Left ventricle myocardium inferior (tissue), 1 donor: Measurements from ENCODE around the gene SERPINB1. TPM values are rescaled to one million over a fixed set of nuclear protein-coding genes. Genes with fewer than 3 reads are reported as not detected.

Experiments
- DNase-seq: peaks from one replicate; pipeline ENCODE4 v3.0.0-alpha.2; 2020
- H3K27ac ChIP-seq: fragments of 200-600 bp; replicated peaks from 2 replicates; pipeline ENCODE4 v1.8.0; 2021
- H3K27me3 ChIP-seq: fragments of 200-600 bp; 2 replicates; pipeline ENCODE4 v1.8.0; 2021; ENCODE audit warnings: low read depth
- H3K36me3 ChIP-seq: fragments of 200-600 bp; 2 replicates; pipeline ENCODE4 v1.8.0; 2021
- H3K4me1 ChIP-seq: fragments of 200-600 bp; 2 replicates; pipeline ENCODE4 v1.8.0; 2021
- H3K4me3 ChIP-seq: fragments of 200-600 bp; 2 replicates; pipeline ENCODE4 v1.8.0; 2021; ENCODE audit warnings: mild to moderate bottlenecking, moderate library complexity
- H3K9me3 ChIP-seq: fragments of 200-600 bp; replicated peaks from 2 replicates; pipeline ENCODE4 v1.8.0; 2021
- intact Hi-C: fragments of 100-400 bp; cut with micrococcal nuclease; formaldehyde crosslinking; loops from one replicate; pipeline ENCODE4 v1.11.0; 2022
- microRNA-seq: library from miRNA; unstranded; fragments of <30 nt; microRNA quantifications from one replicate; pipeline ENCODE4 v1.2.0, GENCODE V29; 2020
- total RNA-seq: library from RNA; stranded (reverse); fragmentation: NEBNext Ultra II Directional; extraction: Animal tissue kit (Norgen Biotek cat#: 25700); gene quantifications from one replicate; pipeline ENCODE4 v1.2.1, GENCODE V29; 2021
- TF ChIP-seq, protein P1 (sequence below): fragments of 200-600 bp; IDR thresholded peaks from 2 replicates; pipeline ENCODE4 v1.8.0; 2021; ENCODE audit warnings: antibody characterized with exemption, mild to moderate bottlenecking, borderline replicate concordance
- donor health status: DM: no; HTN: yes; CAD: no; lungs with severe emphysema.

SERPINB1 gene
- total RNA-seq, 1 donor from 2014 or later, result 23.4 TPM

DNA sequence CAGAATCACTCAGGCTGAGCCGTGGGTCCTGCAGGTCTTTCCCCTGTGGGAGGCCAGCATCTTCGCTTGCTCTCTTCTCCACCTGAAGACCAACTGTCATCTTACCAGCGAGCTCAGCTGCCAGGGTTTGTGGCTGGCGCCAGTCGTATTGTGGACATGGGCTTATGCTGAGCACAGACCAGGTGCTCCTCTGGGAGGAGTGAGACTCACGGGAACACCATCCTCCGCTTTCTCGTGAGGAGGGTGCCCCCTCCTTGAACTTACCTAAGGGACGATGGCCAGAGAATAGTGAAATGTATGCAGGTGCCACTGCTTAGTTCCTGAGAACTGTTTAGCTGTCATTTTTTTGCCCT lies 59.3 kb downstream of the SERPINB1 start:
- no peaks in the 10 kb centered on the region for H3K9me3 ChIP-seq
- intact Hi-C loops, result no loop called here
- DNase-seq, result no peak
- H3K27ac ChIP-seq, result no peak overlapping the region
- TF ChIP-seq, protein P1, sequence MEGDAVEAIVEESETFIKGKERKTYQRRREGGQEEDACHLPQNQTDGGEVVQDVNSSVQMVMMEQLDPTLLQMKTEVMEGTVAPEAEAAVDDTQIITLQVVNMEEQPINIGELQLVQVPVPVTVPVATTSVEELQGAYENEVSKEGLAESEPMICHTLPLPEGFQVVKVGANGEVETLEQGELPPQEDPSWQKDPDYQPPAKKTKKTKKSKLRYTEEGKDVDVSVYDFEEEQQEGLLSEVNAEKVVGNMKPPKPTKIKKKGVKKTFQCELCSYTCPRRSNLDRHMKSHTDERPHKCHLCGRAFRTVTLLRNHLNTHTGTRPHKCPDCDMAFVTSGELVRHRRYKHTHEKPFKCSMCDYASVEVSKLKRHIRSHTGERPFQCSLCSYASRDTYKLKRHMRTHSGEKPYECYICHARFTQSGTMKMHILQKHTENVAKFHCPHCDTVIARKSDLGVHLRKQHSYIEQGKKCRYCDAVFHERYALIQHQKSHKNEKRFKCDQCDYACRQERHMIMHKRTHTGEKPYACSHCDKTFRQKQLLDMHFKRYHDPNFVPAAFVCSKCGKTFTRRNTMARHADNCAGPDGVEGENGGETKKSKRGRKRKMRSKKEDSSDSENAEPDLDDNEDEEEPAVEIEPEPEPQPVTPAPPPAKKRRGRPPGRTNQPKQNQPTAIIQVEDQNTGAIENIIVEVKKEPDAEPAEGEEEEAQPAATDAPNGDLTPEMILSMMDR, result no peak
- peaks cover 57% of the 10 kb centered on the region for H3K36me3 ChIP-seq
- H3K4me3 ChIP-seq, result no peak overlapping the region
- H3K27me3 ChIP-seq, result no peaks in the 10 kb centered on the region
- peaks cover 77% of the 10 kb centered on the region for H3K4me1 ChIP-seq

Small RNAs within 50 kb of the gene (microRNA-seq; reads per million reads assigned to microRNA genes)
- gene MIR4645, result 0.94 reads per million

Other genes with a start within 250 kb of the SERPINB1 start
- gene MYLK4, start 90.9 kb downstream of the SERPINB1 start, total RNA-seq, result 1.2 TPM
- 39.4 TPM for gene WRNIP1, start 76.5 kb downstream of the SERPINB1 start, total RNA-seq
- gene SERPINB9, start 61.4 kb upstream of the SERPINB1 start, total RNA-seq, result 3.5 TPM
- gene SERPINB6, start 129.7 kb upstream of the SERPINB1 start, total RNA-seq, result 233 TPM
- gene NQO2, start 158.0 kb upstream of the SERPINB1 start, total RNA-seq, result 51.1 TPM
- 6.2 TPM for gene RIPK1, start 226.6 kb upstream of the SERPINB1 start, total RNA-seq